NCI-H2081 treated with DMSO at 0.1 percent for 48 hours (cell line): Measurements from ENCODE around the gene GABRG3.
"Not testable (repeated sequence)": the region's sequence is repeated elsewhere in the genome, so short reads cannot be mapped to it uniquely, and the experiment has no call there.

Experiments
- DNase-seq: peaks from one replicate; lab custom pipeline; 2025; lab: John Stamatoyannopoulos, UW

GABRG3 gene

GRCh38 chr15:27182561-27183110 is 211.7 kb downstream of the GABRG3 start:
- no peak for DNase-seq

- no peak for DNase-seq
Measured at GRCh38 chr15:27183201-27183600, 212.2 kb downstream of the GABRG3 start.

GRCh38 chr15:27191515-27191914 is 220.5 kb downstream of the GABRG3 start:
- not testable (repeated sequence) for DNase-seq

DNA sequence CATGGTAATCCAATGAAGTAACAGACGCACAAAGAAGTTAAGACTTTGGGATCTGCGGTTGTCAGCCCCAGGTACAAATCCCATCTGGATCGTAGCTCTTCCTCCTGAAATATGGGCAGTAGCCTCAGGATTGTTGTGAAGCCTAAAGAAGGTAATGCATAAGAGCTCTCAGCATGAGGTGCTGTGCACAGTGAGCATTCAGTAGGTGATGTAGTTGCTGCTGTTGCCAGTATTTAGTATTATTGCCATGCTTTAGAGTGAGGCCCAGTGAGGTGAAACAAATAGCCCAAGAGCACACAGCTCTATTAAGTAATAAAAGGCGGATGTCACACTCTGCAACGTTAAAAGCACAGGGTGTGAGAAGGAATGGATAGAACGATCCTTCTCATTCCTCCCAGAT is 225.7 kb downstream of the GABRG3 start:
- no peak for DNase-seq

DNA sequence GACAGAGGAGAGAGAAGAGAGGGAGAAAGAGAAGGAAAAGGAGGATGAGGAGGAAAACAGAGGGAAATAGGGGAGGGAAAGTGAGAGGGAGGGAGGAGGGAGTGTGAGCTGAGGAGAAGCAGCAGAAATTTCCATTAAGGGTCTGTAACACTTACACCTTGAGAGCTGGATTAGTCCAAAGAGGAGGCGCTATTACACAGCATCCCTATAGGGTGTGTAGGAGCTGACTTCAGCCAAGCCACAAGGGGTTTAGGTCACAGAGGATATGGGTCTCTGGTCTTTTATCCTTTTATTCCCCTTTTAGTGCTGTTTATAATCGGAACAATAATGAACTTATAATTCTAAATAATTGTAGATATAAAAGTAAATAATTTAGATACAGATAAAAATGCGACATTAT is 230.4 kb downstream of the GABRG3 start:
- no peak for DNase-seq

DNA sequence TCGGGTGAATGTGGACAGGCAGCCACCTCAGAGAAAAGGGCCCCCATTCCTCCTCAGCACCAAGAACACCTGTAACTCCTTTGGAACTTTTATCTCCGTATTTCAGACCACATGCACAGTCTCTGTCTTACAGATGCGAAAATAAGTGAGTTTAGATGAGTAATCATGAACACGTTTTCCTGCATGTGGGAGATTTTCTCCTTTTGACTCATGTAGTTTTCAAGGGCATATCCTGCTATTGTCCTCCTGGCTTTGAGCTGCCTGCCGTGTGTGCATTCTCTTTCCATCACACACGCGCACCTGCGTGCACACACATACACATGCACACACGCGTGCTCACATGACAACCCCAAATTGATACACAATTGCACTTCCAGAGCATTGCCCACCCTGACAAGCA is 239.2 kb downstream of the GABRG3 start:
- no peak for DNase-seq

DNA sequence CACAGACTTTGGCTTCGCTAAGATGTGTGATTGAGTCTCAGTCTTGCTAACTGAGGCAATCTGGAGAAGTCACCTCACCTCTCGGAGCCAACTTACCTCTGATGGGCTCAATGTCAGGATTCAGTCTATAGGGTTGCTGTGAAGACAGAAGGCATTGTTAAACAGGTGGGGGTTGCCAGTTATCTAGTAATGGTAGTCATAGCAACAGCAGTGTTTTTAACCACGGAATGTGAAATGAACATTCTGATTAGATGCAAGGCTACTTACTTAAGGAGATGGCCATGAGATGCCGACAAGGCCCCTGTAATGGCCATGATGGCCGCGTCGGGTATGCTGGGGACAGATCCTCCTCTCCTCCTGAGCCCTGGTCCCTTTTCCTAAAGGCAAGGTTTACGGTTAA is 243.1 kb downstream of the GABRG3 start:
- no peak for DNase-seq

GRCh38 chr15:27214961-27215360 is 244.0 kb downstream of the GABRG3 start:
- no peak for DNase-seq

GRCh38 chr15:27218426-27218825 is 247.4 kb downstream of the GABRG3 start:
- no peak for DNase-seq

- no peak for DNase-seq
Measured at GRCh38 chr15:27219636-27220035, 248.7 kb downstream of the GABRG3 start.

DNA sequence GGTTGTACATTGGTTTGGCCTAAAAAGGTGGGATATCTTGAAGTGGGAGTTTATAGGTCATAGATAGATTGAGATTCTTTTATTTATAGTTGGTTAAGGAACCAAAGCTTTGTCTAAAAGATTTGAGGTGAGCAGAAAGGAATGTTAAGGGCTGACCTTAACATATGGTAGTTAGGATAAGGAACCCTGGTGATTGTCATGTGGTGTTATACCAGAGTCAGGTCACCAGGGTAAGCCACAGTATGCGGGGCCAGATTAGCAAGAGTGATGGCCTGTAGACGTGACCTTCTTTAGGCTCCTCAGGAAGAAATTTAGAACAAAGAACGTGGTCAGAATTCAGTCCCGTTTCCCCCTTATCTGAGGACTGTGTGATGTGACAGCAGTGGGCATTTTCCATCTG is 249.2 kb downstream of the GABRG3 start:
- DNase-seq: no peak

DNA sequence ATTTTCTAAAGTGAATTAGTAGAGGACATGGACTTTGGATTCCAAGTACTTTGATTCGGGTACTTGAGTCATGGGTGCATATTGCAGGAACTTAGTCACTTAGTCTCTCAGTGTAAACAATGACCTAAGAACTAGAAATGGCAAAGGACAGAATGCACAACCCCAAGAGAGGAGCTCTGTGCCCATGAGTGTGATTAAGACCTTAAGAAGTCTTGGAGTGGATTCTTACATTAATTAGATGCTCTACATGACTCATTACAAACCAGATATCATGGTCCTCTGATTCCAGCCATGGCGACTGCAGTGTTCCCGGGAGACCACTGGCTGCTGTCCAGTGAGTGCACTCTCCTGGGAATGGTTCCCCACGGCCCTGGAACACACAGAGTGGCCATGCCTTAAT is 251.5 kb downstream of the GABRG3 start:
- no peak for DNase-seq

DNA sequence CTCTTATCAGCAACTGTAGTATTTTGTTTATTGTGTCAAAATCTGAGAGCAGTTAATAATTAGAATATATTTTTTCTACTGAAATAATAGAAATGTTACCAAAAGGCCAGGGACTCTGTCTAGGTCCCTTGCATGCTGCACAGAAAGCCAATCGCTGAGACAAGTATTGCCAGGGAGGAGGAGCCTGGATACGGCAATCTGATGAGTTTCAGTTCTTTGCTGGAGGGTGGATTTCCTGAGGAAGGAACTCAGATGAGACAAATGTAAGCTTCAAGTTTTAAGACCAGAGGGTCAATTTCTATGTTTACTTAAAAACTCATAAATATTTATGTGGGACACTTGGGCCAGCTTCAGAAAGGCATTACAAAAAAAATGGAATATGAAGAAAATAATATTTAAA is 252.2 kb downstream of the GABRG3 start:
- no peak for DNase-seq

GRCh38 chr15:27231811-27232210 is 260.8 kb downstream of the GABRG3 start:
- DNase-seq: no peak

DNA sequence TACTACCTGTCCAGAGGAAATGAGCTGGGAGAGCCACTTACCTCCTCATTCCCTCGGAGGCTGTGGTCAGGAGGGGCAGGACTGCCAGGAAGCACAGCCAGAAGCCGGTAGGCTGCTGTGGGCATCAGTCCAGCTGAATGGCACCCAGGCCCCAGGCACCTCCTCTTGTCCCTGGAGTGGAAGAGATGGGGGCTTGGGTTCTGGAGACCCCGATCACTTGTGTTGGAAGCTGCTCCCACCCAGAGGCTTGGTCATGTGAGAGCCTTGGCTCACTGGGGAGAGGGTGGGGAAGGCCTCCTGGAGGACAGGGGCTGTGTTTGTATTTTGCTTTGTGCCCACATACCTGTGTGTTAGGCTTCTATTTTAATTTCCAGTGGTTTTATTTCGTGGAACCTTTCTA is 261.9 kb downstream of the GABRG3 start:
- no peak for DNase-seq

GRCh38 chr15:27234593-27234992 is 263.6 kb downstream of the GABRG3 start:
- no peak for DNase-seq

GRCh38 chr15:27235161-27235560 is 264.2 kb downstream of the GABRG3 start:
- no peak for DNase-seq

- DNase-seq: no peak
Measured at GRCh38 chr15:27235681-27236080, 264.7 kb downstream of the GABRG3 start.

DNA sequence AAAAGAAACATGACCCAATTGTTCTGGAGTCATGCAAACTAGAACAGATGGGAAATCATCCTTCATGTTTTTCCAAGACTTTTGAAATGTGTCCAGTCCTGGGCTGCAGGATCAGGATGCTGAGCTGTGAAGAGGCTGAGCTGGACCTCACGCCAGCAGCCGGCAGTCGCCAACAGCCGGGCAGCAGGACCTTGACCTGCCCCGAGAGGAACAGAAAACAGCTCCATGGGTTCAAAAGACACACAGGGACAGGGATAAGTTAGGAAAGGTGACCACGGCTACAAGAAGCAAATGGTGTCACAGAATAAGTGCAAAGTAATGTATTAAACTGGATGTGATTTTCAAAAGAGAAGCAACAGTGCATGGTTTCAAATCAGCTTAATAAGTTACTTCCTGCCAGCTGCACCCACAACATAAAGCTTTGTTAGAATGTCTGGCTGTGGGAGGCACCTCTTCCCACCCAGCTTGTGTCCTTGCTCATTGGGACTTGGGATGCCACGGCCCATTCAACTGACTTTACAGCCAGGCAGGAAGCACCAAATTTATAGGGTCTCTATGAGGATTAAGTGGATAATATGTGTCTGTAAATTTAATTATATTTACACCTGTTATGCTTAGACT is 266.4 kb downstream of the GABRG3 start:
- no peak for DNase-seq

DNA sequence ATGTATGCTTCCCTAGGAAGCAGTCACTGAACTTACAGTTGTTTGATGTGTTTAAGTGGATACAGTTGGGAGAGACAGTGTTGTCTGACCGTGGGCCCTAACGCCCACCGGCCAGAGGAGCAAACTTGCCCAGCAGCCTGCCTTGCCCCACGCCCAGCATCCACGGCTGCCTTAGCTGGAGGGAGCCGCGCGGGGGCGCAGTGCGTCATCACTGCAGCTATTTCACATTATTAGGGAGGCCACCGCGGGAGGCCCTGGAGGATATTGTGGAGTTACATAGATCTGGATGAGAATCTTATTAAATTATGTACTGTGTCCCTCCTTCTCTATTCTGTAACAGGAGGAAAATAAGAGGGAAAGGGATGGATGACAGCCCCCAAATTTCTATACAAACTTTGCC is 267.2 kb downstream of the GABRG3 start:
- DNase-seq: no peak

GRCh38 chr15:27238707-27239423 is 267.9 kb downstream of the GABRG3 start:
- DNase-seq: no peak

DNA sequence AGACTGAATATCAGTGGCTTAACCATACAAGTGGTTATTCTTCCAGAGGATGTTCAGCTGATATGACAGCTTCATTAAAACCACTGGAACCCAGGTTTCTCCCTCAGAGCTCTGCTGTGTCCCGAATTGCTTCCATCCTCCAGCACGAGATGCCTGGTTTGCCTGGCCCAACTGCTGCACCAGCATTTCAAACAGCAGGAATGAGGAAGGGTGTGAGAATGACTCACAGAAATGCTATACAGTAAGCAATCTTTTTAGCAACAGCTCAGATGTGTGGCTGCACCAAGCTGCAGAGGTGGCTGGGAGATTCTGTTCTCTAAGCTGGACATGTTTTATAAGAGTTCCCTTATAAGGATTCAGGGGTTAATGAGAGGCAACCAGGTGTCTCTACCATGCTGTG is 271.0 kb downstream of the GABRG3 start:
- DNase-seq: no peak

- DNase-seq: no peak
Measured at GRCh38 chr15:27244047-27244446, 273.1 kb downstream of the GABRG3 start.

DNA sequence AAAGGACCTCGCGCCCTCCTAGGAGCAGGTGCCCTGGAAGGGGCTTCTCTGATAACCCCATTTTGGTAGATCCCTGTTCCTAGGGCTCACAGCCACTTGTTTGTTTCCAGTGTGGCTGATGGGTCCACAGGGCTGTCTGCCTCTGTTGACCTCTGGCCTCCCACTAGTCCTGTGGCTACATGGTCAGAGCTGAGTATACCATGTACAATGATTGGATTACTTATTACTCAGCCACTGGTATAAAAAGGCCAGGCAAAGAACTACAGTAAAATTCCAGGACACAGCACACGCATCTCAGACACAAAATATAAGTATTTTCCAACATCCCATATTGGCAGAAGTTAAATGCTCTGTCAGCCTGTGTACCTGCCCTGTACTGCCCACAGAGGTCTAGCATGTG is 277.3 kb downstream of the GABRG3 start:
- DNase-seq: no peak
